HK-2 (cell line): ENCODE data around the gene LDHD.

Source experiments
- DNase-seq: peaks from one replicate; pipeline ENCODE4 v3.0.0-alpha.2; 2018; ENCODE audit not compliant: unreplicated experiment

Gene LDHD

GRCh38 chr16:75080205-75081029 lies 36.2 kb downstream of the LDHD start:
- no peak for DNase-seq

GRCh38 chr16:75079346-75079926 lies 37.1 kb downstream of the LDHD start:
- DNase-seq: no peak

- DNase-seq: no peak
Observed at GRCh38 chr16:75078886-75079285, 37.7 kb downstream of the LDHD start.

GRCh38 chr16:75075688-75076268 lies 40.8 kb downstream of the LDHD start:
- no peak for DNase-seq

GRCh38 chr16:75074920-75075687 lies 41.5 kb downstream of the LDHD start:
- no peak for DNase-seq

GRCh38 chr16:75074304-75074793 lies 42.2 kb downstream of the LDHD start:
- no peak for DNase-seq

GRCh38 chr16:75073545-75074303 lies 42.9 kb downstream of the LDHD start:
- DNase-seq: no peak

- DNase-seq: no peak
Observed at GRCh38 chr16:75072239-75072947, 44.2 kb downstream of the LDHD start.

GRCh38 chr16:75071621-75072020 lies 45.0 kb downstream of the LDHD start:
- DNase-seq: no peak

GRCh38 chr16:75070012-75070841 lies 46.4 kb downstream of the LDHD start:
- no peak for DNase-seq

GRCh38 chr16:75068085-75069031 lies 48.2 kb downstream of the LDHD start:
- DNase-seq: no peak

GRCh38 chr16:75066861-75067447 lies 49.6 kb downstream of the LDHD start:
- no peak for DNase-seq

GRCh38 chr16:75065521-75066149 lies 50.9 kb downstream of the LDHD start:
- no peak for DNase-seq

GRCh38 chr16:75065149-75065505 lies 51.5 kb downstream of the LDHD start:
- no peak for DNase-seq

- no peak for DNase-seq
Observed at GRCh38 chr16:75064403-75065148, 52.0 kb downstream of the LDHD start.

- DNase-seq: no peak
Observed at GRCh38 chr16:75063549-75064088, 53.0 kb downstream of the LDHD start.

- no peak for DNase-seq
Observed at GRCh38 chr16:75062976-75063346, 53.6 kb downstream of the LDHD start.
